ENCODE results near the gene CDYL. TPM values are rescaled to one million over a fixed set of nuclear protein-coding genes. Genes with fewer than 3 reads are reported as not detected.

Gene CDYL
- 10 to 100 TPM; 27.2 to 30.3 (median 27.4) TPM for polyA plus RNA-seq (ENCODE audit: insufficient read length in 3 of 3)

- peak; percentile 48 to 82 (median 70) for DNase-seq (ENCODE audit: low read depth in 3 of 3, low spot score in 2 of 3)
Observed at GRCh38 chr6:4776131-4776492, at the start of gene CDYL. Gene CDYL, plus strand, starts transcription at chr6:4776404. Its CDS starts 380 bp downstream, at chr6:4776784.

GRCh38 chr6:4726645-4727044 lies 49.6 kb upstream of the CDYL start:
- no peak for DNase-seq (ENCODE audit: low read depth in 3 of 3, low spot score in 2 of 3)

GRCh38 chr6:4727217-4727616 lies 49.0 kb upstream of the CDYL start:
- DNase-seq (ENCODE audit: low read depth in 3 of 3, low spot score in 2 of 3) = no peak

- no peak for DNase-seq (ENCODE audit: low read depth in 3 of 3, low spot score in 2 of 3)
Observed at GRCh38 chr6:4727671-4728435, 48.4 kb upstream of the CDYL start.

GRCh38 chr6:4728436-4728769 lies 47.8 kb upstream of the CDYL start:
- no peak for DNase-seq (ENCODE audit: low read depth in 3 of 3, low spot score in 2 of 3)

- DNase-seq (ENCODE audit: low read depth in 3 of 3, low spot score in 2 of 3) = no peak
Observed at GRCh38 chr6:4728926-4729325, 47.3 kb upstream of the CDYL start.

- DNase-seq (ENCODE audit: low read depth in 3 of 3, low spot score in 2 of 3) = no peak
Observed at GRCh38 chr6:4731996-4732395, 44.2 kb upstream of the CDYL start.

GRCh38 chr6:4732691-4733315 lies 43.4 kb upstream of the CDYL start:
- DNase-seq (ENCODE audit: low read depth in 3 of 3, low spot score in 2 of 3) = peak in 1 of 3 donors; percentile 8

GRCh38 chr6:4736371-4736873 lies 39.8 kb upstream of the CDYL start:
- no peak for DNase-seq (ENCODE audit: low read depth in 3 of 3, low spot score in 2 of 3)

GRCh38 chr6:4740032-4740431 lies 36.2 kb upstream of the CDYL start:
- DNase-seq (ENCODE audit: low read depth in 3 of 3, low spot score in 2 of 3) = no peak

- no peak for DNase-seq (ENCODE audit: low read depth in 3 of 3, low spot score in 2 of 3)
Observed at GRCh38 chr6:4743062-4743461, 33.1 kb upstream of the CDYL start.

- no peak for DNase-seq (ENCODE audit: low read depth in 3 of 3, low spot score in 2 of 3)
Observed at GRCh38 chr6:4743926-4744325, 32.3 kb upstream of the CDYL start.

- DNase-seq (ENCODE audit: low read depth in 3 of 3, low spot score in 2 of 3) = no peak
Observed at GRCh38 chr6:4747588-4747987, 28.6 kb upstream of the CDYL start.

- no peak for DNase-seq (ENCODE audit: low read depth in 3 of 3, low spot score in 2 of 3)
Observed at GRCh38 chr6:4751823-4752464, 24.3 kb upstream of the CDYL start.

GRCh38 chr6:4756247-4756646 lies 20.0 kb upstream of the CDYL start:
- DNase-seq (ENCODE audit: low read depth in 3 of 3, low spot score in 2 of 3) = no peak

GRCh38 chr6:4759997-4760396 lies 16.2 kb upstream of the CDYL start:
- DNase-seq (ENCODE audit: low read depth in 3 of 3, low spot score in 2 of 3) = no peak

- no peak for DNase-seq (ENCODE audit: low read depth in 3 of 3, low spot score in 2 of 3)
Observed at GRCh38 chr6:4760773-4761172, 15.4 kb upstream of the CDYL start.

- DNase-seq (ENCODE audit: low read depth in 3 of 3, low spot score in 2 of 3) = no peak
Observed at GRCh38 chr6:4762294-4762693, 13.9 kb upstream of the CDYL start.

- DNase-seq (ENCODE audit: low read depth in 3 of 3, low spot score in 2 of 3) = no peak
Observed at GRCh38 chr6:4763921-4764320, 12.3 kb upstream of the CDYL start.

GRCh38 chr6:4768815-4769214 lies 7.4 kb upstream of the CDYL start:
- DNase-seq (ENCODE audit: low read depth in 3 of 3, low spot score in 2 of 3) = no peak

GRCh38 chr6:4772750-4773149 lies 3.5 kb upstream of the CDYL start:
- DNase-seq (ENCODE audit: low read depth in 3 of 3, low spot score in 2 of 3) = no peak

- DNase-seq (ENCODE audit: low read depth in 3 of 3, low spot score in 2 of 3) = no peak
Observed at GRCh38 chr6:4773181-4773580, 3.0 kb upstream of the CDYL start.

Measured in right renal cortex interstitium (tissue), 3 donors.